IMR-90 (cell line): ENCODE data around the gene ADGRL3. TPM values are rescaled to one million over a fixed set of nuclear protein-coding genes. Genes with fewer than 3 reads are reported as not detected.

ENCODE experiments used
- ATAC-seq: fragments of 200-7000 bp; cut with Tn5 transposase; 2 replicates; pipeline ENCODE4 v1.9.1; 2020; ENCODE audit warnings: low read depth, mild to moderate bottlenecking, moderate library complexity
- BruUV-seq: library from RNA; stranded (reverse); fragments of 400-500 nt; replicated peaks from 2 replicates; lab custom pipeline; 2021; lab: Mats Ljungman, UMichigan
- CTCF ChIA-PET: fragments of 300-600 bp; formaldehyde crosslinking; extraction: SDS; loops from one replicate; lab custom pipeline; 2021; ENCODE audit warnings: antibody characterized with exemption; lab: Yijun Ruan, JAX
- POLR2A ChIA-PET: fragments of 300-600 bp; sonication (Branson Sonifier 250); formaldehyde crosslinking; loops from one replicate; lab custom pipeline; 2022; ENCODE audit warnings: antibody characterized with exemption; ENCODE audit not compliant: unreplicated experiment; lab: Charles Lee
- DNase-seq: peaks from one replicate; pipeline ENCODE4 v3.0.0; 2013
- H2AFZ ChIP-seq: replicated peaks from 2 replicates; pipeline ENCODE3; 2013; ENCODE audit warnings: low read length, mild to moderate bottlenecking; ENCODE audit not compliant: poor library complexity
- H2AK5ac ChIP-seq: 2 replicates; pipeline ENCODE4 v1.6.1; 2013; ENCODE audit warnings: low read depth, low read length, inconsistent platforms
- H2AK9ac ChIP-seq: replicated peaks from 2 replicates; pipeline ENCODE3; 2013; ENCODE audit warnings: mild to moderate bottlenecking, low read depth, low read length, moderate library complexity; ENCODE audit not compliant: poor library complexity
- H2BK120ac ChIP-seq: 2 replicates; pipeline ENCODE4 v1.6.1; 2013; ENCODE audit warnings: low read depth, low read length, inconsistent platforms
- H2BK15ac ChIP-seq: 3 replicates; pipeline ENCODE4 v1.6.1; 2013; ENCODE audit warnings: low read depth, low read length, inconsistent platforms
- H2BK20ac ChIP-seq: 2 replicates; pipeline ENCODE4 v1.6.1; 2013; ENCODE audit warnings: low read depth, mild to moderate bottlenecking, inconsistent platforms, low read length, moderate library complexity
- H2BK5ac ChIP-seq: 2 replicates; pipeline ENCODE4 v1.6.1; 2013; ENCODE audit warnings: mild to moderate bottlenecking, low read depth, low read length, inconsistent platforms; ENCODE audit not compliant: poor library complexity, severe bottlenecking
- H3K14ac ChIP-seq: replicated peaks from 2 replicates; pipeline ENCODE4 v1.6.1; 2013; ENCODE audit warnings: low read depth, low read length, inconsistent platforms
- H3K18ac ChIP-seq: 2 replicates; pipeline ENCODE4 v1.6.1; 2013; ENCODE audit warnings: low read depth, low read length, control low read depth
- H3K23ac ChIP-seq: 2 replicates; pipeline ENCODE4 v1.6.1; 2013; ENCODE audit warnings: low read depth, low read length, inconsistent platforms
- H3K27ac ChIP-seq: 2 replicates; pipeline ENCODE4 v1.5.1; 2013; ENCODE audit warnings: mild to moderate bottlenecking, control low read depth, low read length; ENCODE audit not compliant: insufficient read depth
- H3K27me3 ChIP-seq: 2 replicates; pipeline ENCODE4 v1.6.1; 2013; ENCODE audit warnings: low read length; ENCODE audit not compliant: control insufficient read depth, insufficient read depth
- H3K36me3 ChIP-seq: 2 replicates; pipeline ENCODE4 v1.6.1; 2013; ENCODE audit warnings: low read length, mixed read lengths; ENCODE audit not compliant: control insufficient read depth, insufficient read depth
- H3K4ac ChIP-seq: 2 replicates; pipeline ENCODE4 v1.6.1; 2013; ENCODE audit warnings: low read depth, low read length, inconsistent platforms
- H3K4me1 ChIP-seq: 2 replicates; pipeline ENCODE4 v1.6.1; 2013; ENCODE audit warnings: low read length, mixed read lengths; ENCODE audit not compliant: control insufficient read depth, insufficient read depth
- H3K4me2 ChIP-seq: 2 replicates; pipeline ENCODE4 v1.6.1; 2013; ENCODE audit warnings: low read depth, mild to moderate bottlenecking, control low read depth, low read length, moderate library complexity
- H3K4me3 ChIP-seq: 2 replicates; pipeline ENCODE4 v1.5.1; 2013; ENCODE audit warnings: low read depth, mild to moderate bottlenecking, control low read depth, low read length, moderate library complexity; ENCODE audit not compliant: insufficient read depth
- H3K56ac ChIP-seq: 2 replicates; pipeline ENCODE4 v1.6.1; 2013; ENCODE audit warnings: low read length, inconsistent platforms; ENCODE audit not compliant: insufficient read depth; ENCODE audit errors: extremely low read depth
- H3K79me1 ChIP-seq, 2 experiments: 2 replicates each; pipeline ENCODE4 v1.6.1; 2013; ENCODE audit warnings: low read length in 2 of 2, inconsistent platforms in 1 of 2, low read depth in 1 of 2
- H3K9ac ChIP-seq: 2 replicates; pipeline ENCODE4 v1.6.1; 2013; ENCODE audit warnings: low read depth, low read length, control low read depth
- H3K9me1 ChIP-seq: 2 replicates; pipeline ENCODE4 v1.6.1; 2013; ENCODE audit warnings: low read length, inconsistent platforms; ENCODE audit not compliant: insufficient read depth
- H3K9me3 ChIP-seq: 2 replicates; pipeline ENCODE4 v1.6.1; 2013; ENCODE audit warnings: low read length; ENCODE audit not compliant: control insufficient read depth, insufficient read depth
- H4K20me1 ChIP-seq: 2 replicates; pipeline ENCODE4 v1.6.1; 2013; ENCODE audit warnings: low read length, inconsistent platforms; ENCODE audit not compliant: insufficient read depth
- H4K5ac ChIP-seq: 2 replicates; pipeline ENCODE4 v1.6.1; 2013; ENCODE audit warnings: mild to moderate bottlenecking, low read depth, low read length, control low read depth
- H4K8ac ChIP-seq, 2 experiments: 2 replicates each; pipeline ENCODE4 v1.6.1; 2013; ENCODE audit warnings: low read depth in 2 of 2, low read length in 2 of 2, control low read depth in 1 of 2, inconsistent platforms in 1 of 2
- H4K91ac ChIP-seq: 2 replicates; pipeline ENCODE4 v1.6.1; 2013; ENCODE audit warnings: low read depth, low read length, inconsistent platforms; ENCODE audit not compliant: insufficient read depth
- BHLHE40 ChIP-seq: fragments of 150-350 bp; IDR thresholded peaks from 2 replicates; pipeline ENCODE4 v1.6.1; 2016; ENCODE audit warnings: mild to moderate bottlenecking, low read depth, low read length
- CEBPB ChIP-seq: IDR thresholded peaks from 2 replicates; pipeline ENCODE4 v1.6.1; 2012; ENCODE audit warnings: low read depth, low read length, improper control_type of control experiment
- CHD1 ChIP-seq: IDR thresholded peaks from 2 replicates; pipeline ENCODE4 v1.6.1; 2012; ENCODE audit warnings: low read depth, low read length, improper control_type of control experiment
- FOS ChIP-seq: fragments of 150-350 bp; IDR thresholded peaks from 2 replicates; pipeline ENCODE4 v1.6.1; 2016; ENCODE audit warnings: low read depth, low read length
- MAFK ChIP-seq: IDR thresholded peaks from 2 replicates; pipeline ENCODE4 v1.6.1; 2012; ENCODE audit warnings: low read depth, low read length, improper control_type of control experiment
- MAZ ChIP-seq: IDR thresholded peaks from 2 replicates; pipeline ENCODE4 v1.6.1; 2012; ENCODE audit warnings: low read depth, mild to moderate bottlenecking, low read length, improper control_type of control experiment, moderate library complexity, borderline replicate concordance
- MXI1 ChIP-seq: IDR thresholded peaks from 2 replicates; pipeline ENCODE4 v1.6.1; 2012; ENCODE audit warnings: low read depth, mild to moderate bottlenecking, low read length, moderate library complexity, borderline replicate concordance
- NFE2L2 ChIP-seq: fragments of 150-350 bp; IDR thresholded peaks from 2 replicates; pipeline ENCODE4 v1.6.1; 2016; ENCODE audit warnings: low read depth, mild to moderate bottlenecking, low read length
- POLR2A ChIP-seq: IDR thresholded peaks from 2 replicates; pipeline ENCODE4 v1.6.1; 2012; ENCODE audit warnings: mild to moderate bottlenecking, low read depth, low read length
- RAD21 ChIP-seq: IDR thresholded peaks from 2 replicates; pipeline ENCODE4 v1.6.1; 2012; ENCODE audit warnings: low read length, improper control_type of control experiment
- RCOR1 ChIP-seq: IDR thresholded peaks from 2 replicates; pipeline ENCODE4 v1.6.1; 2012; ENCODE audit warnings: mild to moderate bottlenecking, low read length, improper control_type of control experiment; ENCODE audit not compliant: insufficient replicate concordance
- RFX5 ChIP-seq: IDR thresholded peaks from 2 replicates; pipeline ENCODE4 v1.8.0; 2012; ENCODE audit warnings: low read depth, mild to moderate bottlenecking, low read length, moderate library complexity
- SMC3 ChIP-seq: fragments of 150-350 bp; IDR thresholded peaks from 2 replicates; pipeline ENCODE4 v1.6.1; 2016; ENCODE audit warnings: low read depth, mild to moderate bottlenecking, antibody characterized with exemption, low read length, moderate library complexity
- WGBS, 2 experiments: methylation state at CpG; one replicate each; pipeline versions ENCODE4 v1.1.5 to v1.1.7; 2013; ENCODE audit warnings: missing lambda C conversion rate in 2 of 2; ENCODE audit not compliant: insufficient read length in 1 of 2; ENCODE audit errors: extremely low coverage in 2 of 2; 5-methylcytosine and 5-hydroxymethylcytosine counted together
- dilution Hi-C: fragments of 300-500 bp; cut with HindIII; formaldehyde crosslinking; loops from one replicate; pipeline ENCODE4 v1.14.3; 2018; ENCODE audit warnings: low sequenced_read_pairs; ENCODE audit not compliant: unreplicated experiment
- in situ Hi-C: fragments of 300-500 bp; cut with MboI; formaldehyde crosslinking; loops from 3 replicates; pipeline ENCODE4 v1.14.3; 2019; ENCODE audit warnings: low sequenced_read_pairs, inconsistent platforms, mixed read lengths
- intact Hi-C: fragments of 100-400 bp; cut with micrococcal nuclease; formaldehyde crosslinking; loops from 2 replicates; pipeline ENCODE4 v1.10.0; 2022
- polyA plus RNA-seq, 3 experiments: library from polyadenylated mRNA; depleted of rRNA; stranded (reverse); fragments of >200 nt; gene quantifications; 2 replicates each; pipeline ENCODE4 v1.2.3, GENCODE V29; 2012; ENCODE audit warnings: low replicate concordance in 1 of 3
- total RNA-seq: library from RNA; depleted of rRNA; stranded (reverse); fragments of >200 nt; gene quantifications from 2 replicates; pipeline ENCODE4 v1.2.3, GENCODE V29; 2012
- TF ChIP-seq, protein P1 (sequence below): fragments of 150-350 bp; IDR thresholded peaks from 2 replicates; pipeline ENCODE4 v1.6.1; 2017; ENCODE audit warnings: mild to moderate bottlenecking, antibody characterized with exemption, low read length, low read depth
- TF ChIP-seq, protein P2 (sequence below): conservative IDR thresholded peaks from 2 replicates; pipeline ENCODE4 v1.5.1; 2012; ENCODE audit warnings: mild to moderate bottlenecking, low read depth, low read length, improper control_type of control experiment
- TF ChIP-seq, protein P3 (sequence below): fragments of 150-350 bp; IDR thresholded peaks from 2 replicates; pipeline ENCODE4 v1.6.1; 2016; ENCODE audit warnings: low read depth, mild to moderate bottlenecking, low read length, moderate library complexity, borderline replicate concordance

ADGRL3 gene
- total and polyA plus RNA-seq, 2 of the 4 experiments (the other 2 are of a cell fraction), result 0.46 to 2.5 TPM

DNA sequence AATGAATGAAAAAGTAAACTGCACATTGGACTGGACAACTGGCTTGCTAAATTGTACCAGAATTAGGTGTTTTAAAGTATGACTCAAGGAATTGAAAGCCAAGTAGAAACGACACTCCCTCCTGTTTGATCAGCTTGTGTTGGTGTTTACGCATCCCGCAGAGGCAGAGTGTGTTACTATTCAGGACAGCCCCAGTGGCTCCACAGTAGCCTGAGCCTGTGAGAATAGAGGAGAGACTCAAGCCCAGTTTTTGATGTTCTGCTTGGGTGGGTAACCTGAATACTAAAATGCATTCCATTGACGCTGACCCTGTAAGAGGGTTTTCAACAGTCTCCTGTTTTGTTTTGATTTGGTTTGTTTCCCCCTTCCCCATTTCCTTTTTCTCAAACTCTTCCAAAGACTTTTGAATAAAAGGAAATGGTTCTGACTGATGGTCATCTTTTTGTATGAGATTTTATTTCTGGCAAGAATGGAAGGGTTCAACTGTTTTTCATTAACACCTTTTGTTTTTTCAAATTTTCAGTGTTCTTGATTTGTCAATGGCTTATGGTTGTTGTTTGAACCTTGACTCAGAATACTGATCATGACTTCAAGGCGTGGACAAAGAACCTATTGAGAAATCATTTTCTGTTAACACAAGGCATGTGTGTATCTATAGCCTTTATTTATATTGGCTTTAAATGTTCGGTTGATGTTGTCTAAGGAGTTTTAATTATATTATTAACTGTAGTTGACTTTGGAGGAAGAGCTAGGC lies 10.2 kb downstream of the ADGRL3 start:
- H3K79me1 ChIP-seq, result no peaks in the 10 kb centered on the region
- in situ Hi-C loops (no loop called here), dilution Hi-C loops (no loop called here), intact Hi-C loops (no loop called here)
- ChIA-PET POLR2A (no interaction called here), CTCF (no interaction called here)
- no peak overlapping the region for H3K14ac ChIP-seq
- H3K27me3 ChIP-seq, result no peaks in the 10 kb centered on the region
- H4K91ac ChIP-seq, result no peak overlapping the region
- no peaks in the 10 kb centered on the region for H3K9me3 ChIP-seq
- H3K4me3 ChIP-seq, result no peak overlapping the region
- no peak overlapping the region for H4K8ac ChIP-seq
- H3K23ac ChIP-seq, result no peak overlapping the region
- H2BK15ac ChIP-seq, result no peak overlapping the region
- no peak overlapping the region for H3K4ac ChIP-seq
- no peak overlapping the region for H2AK5ac ChIP-seq
- no peak for DNase-seq
- H3K27ac ChIP-seq, result no peak overlapping the region
- no peak overlapping the region for H4K5ac ChIP-seq
- no peak overlapping the region for H3K56ac ChIP-seq
- TF ChIP-seq RFX5 (no peak), MAZ (no peak), FOS (no peak), BHLHE40 (no peak), RCOR1 (no peak), CEBPB (no peak), CHD1 (no peak), NFE2L2 (no peak), MXI1 (no peak), RAD21 (no peak), MAFK (no peak), POLR2A (no peak), SMC3 (no peak)
- TF ChIP-seq, protein P1, sequence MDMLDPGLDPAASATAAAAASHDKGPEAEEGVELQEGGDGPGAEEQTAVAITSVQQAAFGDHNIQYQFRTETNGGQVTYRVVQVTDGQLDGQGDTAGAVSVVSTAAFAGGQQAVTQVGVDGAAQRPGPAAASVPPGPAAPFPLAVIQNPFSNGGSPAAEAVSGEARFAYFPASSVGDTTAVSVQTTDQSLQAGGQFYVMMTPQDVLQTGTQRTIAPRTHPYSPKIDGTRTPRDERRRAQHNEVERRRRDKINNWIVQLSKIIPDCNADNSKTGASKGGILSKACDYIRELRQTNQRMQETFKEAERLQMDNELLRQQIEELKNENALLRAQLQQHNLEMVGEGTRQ, result no peak
- TF ChIP-seq, protein P2, sequence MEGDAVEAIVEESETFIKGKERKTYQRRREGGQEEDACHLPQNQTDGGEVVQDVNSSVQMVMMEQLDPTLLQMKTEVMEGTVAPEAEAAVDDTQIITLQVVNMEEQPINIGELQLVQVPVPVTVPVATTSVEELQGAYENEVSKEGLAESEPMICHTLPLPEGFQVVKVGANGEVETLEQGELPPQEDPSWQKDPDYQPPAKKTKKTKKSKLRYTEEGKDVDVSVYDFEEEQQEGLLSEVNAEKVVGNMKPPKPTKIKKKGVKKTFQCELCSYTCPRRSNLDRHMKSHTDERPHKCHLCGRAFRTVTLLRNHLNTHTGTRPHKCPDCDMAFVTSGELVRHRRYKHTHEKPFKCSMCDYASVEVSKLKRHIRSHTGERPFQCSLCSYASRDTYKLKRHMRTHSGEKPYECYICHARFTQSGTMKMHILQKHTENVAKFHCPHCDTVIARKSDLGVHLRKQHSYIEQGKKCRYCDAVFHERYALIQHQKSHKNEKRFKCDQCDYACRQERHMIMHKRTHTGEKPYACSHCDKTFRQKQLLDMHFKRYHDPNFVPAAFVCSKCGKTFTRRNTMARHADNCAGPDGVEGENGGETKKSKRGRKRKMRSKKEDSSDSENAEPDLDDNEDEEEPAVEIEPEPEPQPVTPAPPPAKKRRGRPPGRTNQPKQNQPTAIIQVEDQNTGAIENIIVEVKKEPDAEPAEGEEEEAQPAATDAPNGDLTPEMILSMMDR, result no peak
- TF ChIP-seq, protein P3, sequence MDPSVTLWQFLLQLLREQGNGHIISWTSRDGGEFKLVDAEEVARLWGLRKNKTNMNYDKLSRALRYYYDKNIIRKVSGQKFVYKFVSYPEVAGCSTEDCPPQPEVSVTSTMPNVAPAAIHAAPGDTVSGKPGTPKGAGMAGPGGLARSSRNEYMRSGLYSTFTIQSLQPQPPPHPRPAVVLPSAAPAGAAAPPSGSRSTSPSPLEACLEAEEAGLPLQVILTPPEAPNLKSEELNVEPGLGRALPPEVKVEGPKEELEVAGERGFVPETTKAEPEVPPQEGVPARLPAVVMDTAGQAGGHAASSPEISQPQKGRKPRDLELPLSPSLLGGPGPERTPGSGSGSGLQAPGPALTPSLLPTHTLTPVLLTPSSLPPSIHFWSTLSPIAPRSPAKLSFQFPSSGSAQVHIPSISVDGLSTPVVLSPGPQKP, result no peak
- 0% methylated on average over 1 of the region's 6 CpGs; no CpG with 5 or more reads in 1 of the 2 experiments for WGBS, 2 experiments
- H2BK120ac ChIP-seq, result no peak overlapping the region
- no peak overlapping the region for H2BK20ac ChIP-seq
- H2BK5ac ChIP-seq, result no peak overlapping the region
- no peak overlapping the region for H3K9ac ChIP-seq
- no peak overlapping the region for H2AFZ ChIP-seq
- BruUV-seq, result no TSS peak
- H3K36me3 ChIP-seq, result no peaks in the 10 kb centered on the region
- no peak overlapping the region for H2AK9ac ChIP-seq
- H4K20me1 ChIP-seq, result no peaks in the 10 kb centered on the region
- no peaks in the 10 kb centered on the region for H3K4me1 ChIP-seq
- H3K4me2 ChIP-seq, result no peak overlapping the region
- no peak for ATAC-seq
- H3K9me1 ChIP-seq, result no peaks in the 10 kb centered on the region
- H3K18ac ChIP-seq, result no peak overlapping the region
